HFF-Myc (cell line): ENCODE data around the gene GSTP1.

Experiments used
- DNase-seq: peaks from one replicate; pipeline ENCODE4 v3.0.0-alpha.2; 2011; ENCODE audit warnings: low read depth; ENCODE audit errors: extremely low read depth
- H3K4me3 ChIP-seq: replicated peaks from 2 replicates; pipeline ENCODE4 v1.5.1; 2011; ENCODE audit warnings: low read depth, mild to moderate bottlenecking, control low read depth, low read length
- CTCF ChIP-seq: IDR thresholded peaks from 2 replicates; pipeline ENCODE4 v1.5.1; 2012; ENCODE audit warnings: mild to moderate bottlenecking, low read depth, low read length, control low read depth; ENCODE audit errors: missing control alignments

The GSTP1 gene

GRCh38 chr11:67577951-67578350 is 5.7 kb upstream of the GSTP1 start:
- no peak overlapping the region for H3K4me3 ChIP-seq
- TF ChIP-seq CTCF, result no peak
- DNase-seq, result no peak

GRCh38 chr11:67581469-67581868 is 2.1 kb upstream of the GSTP1 start:
- TF ChIP-seq CTCF, result no peak
- no peak for DNase-seq
- no peak overlapping the region for H3K4me3 ChIP-seq

GRCh38 chr11:67582011-67582410 is 1.6 kb upstream of the GSTP1 start:
- no peak for TF ChIP-seq CTCF
- no peak for DNase-seq
- no peak overlapping the region for H3K4me3 ChIP-seq

- no peak for TF ChIP-seq CTCF
- DNase-seq, result no peak
- peak overlapping the region; percentile 95 for H3K4me3 ChIP-seq
Measured at GRCh38 chr11:67584205-67584880, 731 bp downstream of the GSTP1 start.

GRCh38 chr11:67584881-67585873 is 1.6 kb downstream of the GSTP1 start:
- no peak for DNase-seq
- no peak for TF ChIP-seq CTCF

GRCh38 chr11:67585911-67586310 is 2.3 kb downstream of the GSTP1 start:
- TF ChIP-seq CTCF, result no peak
- H3K4me3 ChIP-seq, result peak overlapping the region; percentile 95
- DNase-seq, result no peak

More at GRCh38 chr11:67584881-67585873, 1.6 kb downstream of the GSTP1 start:
- H3K4me3 ChIP-seq, result peak overlapping the region; percentile 95
